GM21717 (cell line): Measurements from ENCODE around the gene PNPLA7.
"Not testable (repeated sequence)": the region's sequence is repeated elsewhere in the genome, so short reads cannot be mapped to it uniquely, and the experiment has no call there.

Experiments
- ATAC-seq: cut with Tn5 transposase; IDR thresholded peaks from one replicate; pipeline ENCODE4 v1.9.1; 2021; ENCODE audit warnings: mild to moderate bottlenecking, moderate library complexity; ENCODE audit not compliant: unreplicated experiment

The PNPLA7 gene

GRCh38 chr9:137482094-137482781, 68.0 kb downstream of the PNPLA7 start:
- ATAC-seq: no peak

- ATAC-seq: no peak
Observed at GRCh38 chr9:137480686-137481683, 69.2 kb downstream of the PNPLA7 start.

- ATAC-seq: no peak
Observed at GRCh38 chr9:137479892-137480685, 70.1 kb downstream of the PNPLA7 start.

GRCh38 chr9:137478962-137479861, 71.0 kb downstream of the PNPLA7 start:
- ATAC-seq: no peak

GRCh38 chr9:137478613-137478961, 71.6 kb downstream of the PNPLA7 start:
- ATAC-seq: no peak

GRCh38 chr9:137477778-137478612, 72.2 kb downstream of the PNPLA7 start:
- no peak for ATAC-seq

GRCh38 chr9:137476856-137477255, 73.3 kb downstream of the PNPLA7 start:
- no peak for ATAC-seq

GRCh38 chr9:137475666-137476065, 74.5 kb downstream of the PNPLA7 start:
- no peak for ATAC-seq

- ATAC-seq: no peak
Observed at GRCh38 chr9:137474271-137474670, 75.9 kb downstream of the PNPLA7 start.

- no peak for ATAC-seq
Observed at GRCh38 chr9:137470785-137471184, 79.4 kb downstream of the PNPLA7 start.

- ATAC-seq: no peak
Observed at GRCh38 chr9:137467896-137468295, 82.3 kb downstream of the PNPLA7 start.

GRCh38 chr9:137467161-137467581, 83.0 kb downstream of the PNPLA7 start:
- no peak for ATAC-seq

- not testable (repeated sequence) for ATAC-seq
Observed at GRCh38 chr9:137466389-137467085, 83.7 kb downstream of the PNPLA7 start.

GRCh38 chr9:137465720-137466388, 84.3 kb downstream of the PNPLA7 start:
- no peak for ATAC-seq

- ATAC-seq: no peak
Observed at GRCh38 chr9:137465000-137465719, 85.0 kb downstream of the PNPLA7 start.

GRCh38 chr9:137464291-137464999, 85.8 kb downstream of the PNPLA7 start:
- ATAC-seq: no peak

- no peak for ATAC-seq
Observed at GRCh38 chr9:137463931-137464290, 86.3 kb downstream of the PNPLA7 start.
